Smooth muscle cell (in vitro differentiated cells): ENCODE results near the gene SORCS2. TPM values are rescaled to one million over a fixed set of nuclear protein-coding genes. Genes with fewer than 3 reads are reported as not detected.

Experiments used
- DNase-seq: peaks from one replicate; lab custom pipeline; 2025; ENCODE audit not compliant: unreplicated experiment; lab: John Stamatoyannopoulos, UW
- H2AFZ ChIP-seq: fragments of 200-600 bp; sonication (generic); 2 replicates; pipeline ENCODE4 v1.6.0; 2016; ENCODE audit warnings: antibody characterized with exemption, low read depth, mild to moderate bottlenecking
- H3F3A ChIP-seq: fragments of 200-600 bp; sonication (generic); 2 replicates; pipeline ENCODE4 v1.6.0; 2017; ENCODE audit warnings: antibody characterized with exemption, low read depth
- H3K27ac ChIP-seq: fragments of 200-600 bp; sonication (generic); 2 replicates; pipeline ENCODE4 v1.5.1; 2016; ENCODE audit warnings: low read depth, mild to moderate bottlenecking
- H3K27me3 ChIP-seq: fragments of 200-600 bp; sonication (generic); 2 replicates; pipeline ENCODE4 v1.6.1; 2016; ENCODE audit warnings: low read depth, mild to moderate bottlenecking
- H3K36me3 ChIP-seq: fragments of 200-600 bp; sonication (generic); 2 replicates; pipeline ENCODE4 v1.5.1; 2016; ENCODE audit warnings: low read depth
- H3K4me1 ChIP-seq: fragments of 200-600 bp; sonication (generic); 2 replicates; pipeline ENCODE4 v1.5.1; 2016; ENCODE audit warnings: low read depth
- H3K4me2 ChIP-seq: fragments of 200-600 bp; sonication (generic); 2 replicates; pipeline ENCODE4 v1.6.0; 2016; ENCODE audit warnings: mild to moderate bottlenecking
- H3K4me3 ChIP-seq: fragments of 200-600 bp; sonication (generic); 2 replicates; pipeline ENCODE4 v1.5.1; 2016; ENCODE audit warnings: mild to moderate bottlenecking
- H3K79me2 ChIP-seq: fragments of 200-600 bp; sonication (generic); 2 replicates; pipeline ENCODE4 v1.6.0; 2016; ENCODE audit warnings: low read depth, mild to moderate bottlenecking
- H3K9ac ChIP-seq: fragments of 200-600 bp; sonication (generic); 2 replicates; pipeline ENCODE4 v1.6.0; 2016; ENCODE audit warnings: low read depth
- H3K9me3 ChIP-seq: fragments of 200-600 bp; sonication (generic); replicated peaks from 2 replicates; pipeline ENCODE4 v1.5.1; 2016; ENCODE audit warnings: low read depth
- H4K20me1 ChIP-seq: fragments of 200-600 bp; sonication (generic); 2 replicates; pipeline ENCODE4 v1.6.0; 2016; ENCODE audit warnings: low read depth
- CTCF ChIP-seq: fragments of 200-600 bp; sonication (generic); IDR thresholded peaks from 2 replicates; pipeline ENCODE4 v1.5.1; 2017; ENCODE audit warnings: borderline replicate concordance, mild to moderate bottlenecking, antibody characterized with exemption; ENCODE audit not compliant: insufficient read depth, poor library complexity, severe bottlenecking
- WGBS: methylation state at CpG from one replicate; pipeline ENCODE4 v1.1.7; 2016; ENCODE audit warnings: low lambda C conversion rate; 5-methylcytosine and 5-hydroxymethylcytosine counted together
- polyA plus RNA-seq: library from polyadenylated mRNA; unstranded; fragments of >200 nt; fragmentation: Nextera tagmentation; extraction: Ambion mirVana; gene quantifications from 2 replicates; pipeline ENCODE4 v1.2.1, GENCODE V29; 2016
- total RNA-seq: library from RNA; depleted of rRNA; stranded (reverse); fragments of >200 nt; gene quantifications from 2 replicates; pipeline ENCODE4 v1.2.3, GENCODE V29; 2014

Gene SORCS2
- total and polyA plus RNA-seq, 2 experiments from 2014 or later = 5.2 to 9.3 TPM

GRCh38 chr4:7627251-7628250 lies 435.2 kb downstream of the SORCS2 start:
- no peak overlapping the region for H3K4me3 ChIP-seq
- H3K27me3 ChIP-seq = no peaks in the 10 kb centered on the region
- no peaks in the 10 kb centered on the region for H3K4me1 ChIP-seq
- H3F3A ChIP-seq = no peaks in the 10 kb centered on the region
- H4K20me1 ChIP-seq = no peaks in the 10 kb centered on the region
- WGBS = 95% methylated on average over 18 of the region's 18 CpGs
- H3K9ac ChIP-seq = no peak overlapping the region
- no peaks in the 10 kb centered on the region for H3K36me3 ChIP-seq
- no peak overlapping the region for H3K4me2 ChIP-seq
- no peak overlapping the region for H2AFZ ChIP-seq
- no peak for TF ChIP-seq CTCF
- no peak overlapping the region for H3K27ac ChIP-seq
- no peaks in the 10 kb centered on the region for H3K79me2 ChIP-seq
- no peaks in the 10 kb centered on the region for H3K9me3 ChIP-seq
- DNase-seq = no peak

- Histone ChIP-seq H3K36me3 (no peaks in the 10 kb centered on the region), H4K20me1 (no peaks in the 10 kb centered on the region), H3K4me1 (no peaks in the 10 kb centered on the region), H3K4me3 (no peak overlapping the region), H3F3A (no peaks in the 10 kb centered on the region), H3K27ac (no peak overlapping the region), H3K27me3 (no peaks in the 10 kb centered on the region), H3K9ac (no peak overlapping the region), H3K9me3 (no peaks in the 10 kb centered on the region), H3K4me2 (no peak overlapping the region), H2AFZ (no peak overlapping the region), H3K79me2 (no peaks in the 10 kb centered on the region)
- WGBS = 90% methylated on average over 10 of the region's 10 CpGs
- no peak for DNase-seq
- no peak for TF ChIP-seq CTCF
Observed at GRCh38 chr4:7628432-7628831, 436.1 kb downstream of the SORCS2 start.

- Histone ChIP-seq H3K36me3 (no peaks in the 10 kb centered on the region), H3K9me3 (no peaks in the 10 kb centered on the region), H3K79me2 (no peaks in the 10 kb centered on the region), H3K27ac (no peak overlapping the region), H3F3A (no peaks in the 10 kb centered on the region), H3K9ac (no peak overlapping the region), H3K4me3 (no peak overlapping the region), H3K4me2 (no peak overlapping the region), H3K4me1 (no peaks in the 10 kb centered on the region), H3K27me3 (no peaks in the 10 kb centered on the region), H4K20me1 (no peaks in the 10 kb centered on the region), H2AFZ (no peak overlapping the region)
- WGBS = 96% methylated on average over 10 of the region's 13 CpGs
- TF ChIP-seq CTCF = no peak
- no peak for DNase-seq
Observed at GRCh38 chr4:7629501-7630254, 437.3 kb downstream of the SORCS2 start.
